Choroid plexus epithelial cell (primary cell): ENCODE data around the gene SRL.

Source experiments
- DNase-seq: peaks from one replicate; pipeline ENCODE4 v3.0.0-alpha.2; 2010; ENCODE audit warnings: low read depth
- H3K4me3 ChIP-seq: 2 replicates; pipeline ENCODE4 v1.5.1; 2011; ENCODE audit warnings: low read depth, mild to moderate bottlenecking, control low read depth, low read length, moderate library complexity
- CTCF ChIP-seq: conservative IDR thresholded peaks from 2 replicates; pipeline ENCODE4 v1.5.1; 2011; ENCODE audit warnings: low read depth, mild to moderate bottlenecking, control low read depth, inconsistent platforms, low read length, moderate library complexity

The SRL gene

DNA sequence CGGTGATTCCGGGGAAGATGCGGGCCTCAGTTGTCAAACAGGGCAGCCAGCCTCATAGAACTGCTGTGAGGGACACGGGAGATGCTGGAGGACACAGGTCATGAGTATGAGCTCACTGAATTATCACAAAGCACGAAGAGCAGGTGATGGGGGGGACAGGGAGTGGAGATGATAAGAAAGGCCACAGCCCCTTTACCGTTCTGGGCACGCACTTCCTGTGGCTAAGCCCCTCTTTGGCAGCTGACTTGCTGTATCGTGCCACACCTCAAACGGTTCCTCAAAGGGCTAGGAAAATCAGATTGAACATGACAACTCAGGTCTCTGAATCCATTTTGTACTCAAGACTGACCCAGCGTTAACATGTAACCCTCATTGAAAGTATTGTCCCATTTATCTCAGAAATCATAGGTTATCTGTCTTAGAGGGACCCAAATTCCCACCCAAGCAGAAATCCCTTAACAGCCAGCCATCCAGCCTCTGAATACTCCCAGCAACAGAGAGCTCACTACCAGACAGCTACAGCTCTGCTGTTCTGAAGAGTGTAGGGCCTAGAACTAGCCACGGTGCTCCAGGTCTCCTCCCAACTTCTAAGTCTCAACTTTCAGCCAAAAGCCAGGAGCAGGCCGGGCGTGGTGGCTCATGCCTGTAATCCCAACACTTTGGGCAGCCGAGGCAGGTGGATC, 5.0 kb upstream of the SRL start:
- TF ChIP-seq CTCF, result no peak
- DNase-seq, result no peak
- no peak overlapping the region for H3K4me3 ChIP-seq

GRCh38 chr16:4245077-4245791, 3.4 kb upstream of the SRL start:
- TF ChIP-seq CTCF, result no peak
- H3K4me3 ChIP-seq, result no peak overlapping the region
- DNase-seq, result no peak

GRCh38 chr16:4244254-4245076, 2.6 kb upstream of the SRL start:
- no peak for TF ChIP-seq CTCF
- peak; percentile 53 for DNase-seq
- no peak overlapping the region for H3K4me3 ChIP-seq

- TF ChIP-seq CTCF, result no peak
- H3K4me3 ChIP-seq, result no peak overlapping the region
These were observed 487 bp downstream of the SRL start for GRCh38 chr16:4241258-4241927.

DNA sequence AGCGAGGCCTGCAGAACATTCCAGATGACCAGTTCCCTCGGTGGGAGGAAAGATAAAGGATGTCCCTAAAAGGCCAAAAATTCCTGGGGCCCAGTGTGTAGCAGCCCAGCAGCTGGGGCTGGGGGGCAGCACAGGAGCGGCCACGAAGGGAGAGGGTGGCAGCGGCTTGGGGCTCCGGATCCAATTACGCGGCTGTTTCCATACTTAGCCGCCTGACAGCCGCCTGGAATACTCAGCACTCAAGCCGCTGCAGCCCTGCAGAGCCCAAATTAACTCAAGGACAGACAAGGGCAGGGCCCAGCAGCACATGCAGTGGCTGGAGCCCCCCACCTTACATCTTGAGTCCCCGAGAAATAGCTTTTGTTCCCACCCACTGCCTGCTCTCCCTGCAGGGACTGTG, 1.3 kb downstream of the SRL start:
- DNase-seq, result no peak
- no peak overlapping the region for H3K4me3 ChIP-seq
- no peak for TF ChIP-seq CTCF

More at GRCh38 chr16:4241258-4241927, 487 bp downstream of the SRL start:
- no peak for DNase-seq

DNA sequence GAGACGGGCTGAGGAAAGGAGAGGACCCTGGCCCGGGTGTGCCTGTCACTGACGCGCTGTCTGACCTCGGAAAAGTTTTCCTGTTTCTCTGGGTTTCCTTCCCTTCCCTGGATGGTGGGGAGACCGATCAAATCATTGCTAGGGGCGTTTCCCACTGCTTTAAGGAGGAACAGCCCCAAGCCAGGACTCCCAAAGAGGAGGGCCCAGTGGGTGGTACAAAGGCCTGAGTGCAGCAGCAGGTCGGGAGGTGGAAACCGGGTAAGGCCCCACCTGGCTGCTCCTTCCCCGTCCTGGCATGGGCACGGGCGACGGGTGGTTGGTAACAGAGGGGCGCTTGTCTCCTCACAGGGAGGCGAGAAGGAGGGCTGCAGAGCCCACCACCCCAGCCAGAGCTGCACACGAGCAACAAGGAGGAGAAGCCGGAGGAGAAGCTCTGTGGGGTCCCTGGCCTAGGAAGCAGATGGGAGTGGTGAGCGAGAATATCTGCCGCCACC, 2.2 kb downstream of the SRL start:
- DNase-seq, result no peak
- H3K4me3 ChIP-seq, result no peak overlapping the region
- TF ChIP-seq CTCF, result no peak
